Muscle of leg (tissue), 11 donors: Measurements from ENCODE around the gene CDR2. TPM values are rescaled to one million over a fixed set of nuclear protein-coding genes. Genes with fewer than 3 reads are reported as not detected.

Experiments used
- DNase-seq: peaks from one replicate; pipeline ENCODE4 v3.0.0; 2013
- H3K27ac ChIP-seq: one replicate; pipeline ENCODE4 v1.5.1; 2013; ENCODE audit warnings: mild to moderate bottlenecking, low read length, control low read depth
- H3K27me3 ChIP-seq: one replicate; pipeline ENCODE4 v1.6.1; 2013; ENCODE audit warnings: low read length; ENCODE audit not compliant: control insufficient read depth, insufficient read depth
- H3K36me3 ChIP-seq: one replicate; pipeline ENCODE4 v1.6.1; 2013; ENCODE audit warnings: low read length; ENCODE audit not compliant: control insufficient read depth, insufficient read depth
- H3K4me1 ChIP-seq: one replicate; pipeline ENCODE4 v1.6.1; 2013; ENCODE audit warnings: low read length; ENCODE audit not compliant: control insufficient read depth, insufficient read depth
- H3K4me3 ChIP-seq: one replicate; pipeline ENCODE4 v1.5.1; 2013; ENCODE audit warnings: low read length, control low read depth
- H3K9me3 ChIP-seq: replicated peaks from 2 replicates; pipeline ENCODE4 v1.6.1; 2013; ENCODE audit warnings: low read depth, low read length; ENCODE audit not compliant: control insufficient read depth
- WGBS: methylation state at CpG from one replicate; pipeline ENCODE4 v1.1.5; 2013; ENCODE audit warnings: missing lambda C conversion rate; ENCODE audit not compliant: insufficient coverage; 5-methylcytosine and 5-hydroxymethylcytosine counted together
- polyA plus RNA-seq, 8 donors: library from polyadenylated mRNA; unstranded; fragments of 120-200 nt; gene quantifications; one replicate each; pipeline versions ENCODE4 v1.2.1 to v1.2.3, GENCODE V29; 2013; ENCODE audit warnings: inconsistent platforms in 1 of 8, low replicate concordance in 1 of 8; ENCODE audit not compliant: insufficient read length in 8 of 8, insufficient read depth in 1 of 8
- total RNA-seq: library from RNA; stranded (reverse); fragments of 120-200 nt; gene quantifications from one replicate; pipeline ENCODE4 v1.2.4, GENCODE V29; 2013

CDR2 gene
- total and polyA plus RNA-seq, 9 donors, result 13.5 to 29.5 (median 16.8) TPM

- DNase-seq, result peak; percentile 100
- no peaks in the 10 kb centered on the region for H3K27me3 ChIP-seq
- WGBS, result under 1% methylated on average over 76 of the region's 76 CpGs
These were observed 77.1 kb downstream of the CDR2 start, which contains the start of gene POLR3E for GRCh38 chr16:22297114-22297870. TSS of gene POLR3E (plus strand) at chr16:22297409. CDS start at chr16:22302969, 5,560 bp downstream.

GRCh38 chr16:22296225-22297113, 78.0 kb downstream of the CDR2 start:
- Histone ChIP-seq H3K9me3 (no peaks in the 10 kb centered on the region), H3K36me3 (peaks cover 4% of the 10 kb centered on the region), H3K27ac (no peak overlapping the region), H3K4me1 (peaks cover 8% of the 10 kb centered on the region), H3K4me3 (peak overlapping the region; percentile 44), H3K27me3 (no peaks in the 10 kb centered on the region)
- 0% methylated on average over 10 of the region's 17 CpGs for WGBS
- no peak for DNase-seq

More at GRCh38 chr16:22297114-22297870, 77.1 kb downstream of the CDR2 start, which contains the start of gene POLR3E:
- H3K4me1 ChIP-seq, result peaks cover 8% of the 10 kb centered on the region
- H3K4me3 ChIP-seq, result peak within 1 kb of the TSS; percentile 96
- H3K36me3 ChIP-seq, result peaks cover 4% of the 10 kb centered on the region
- H3K27ac ChIP-seq, result peak within 1 kb of the TSS; percentile 96
- no peaks in the 10 kb centered on the region for H3K9me3 ChIP-seq

Other genes with a start within 250 kb of the CDR2 start
- gene SDR42E2, start 212.1 kb downstream of the CDR2 start, total RNA-seq, result not detected
- under 1 TPM in 5 of 8 donors, not detected in 3; 0.04 to 0.22 (median 0.07) TPM for gene SDR42E2, start 212.1 kb downstream of the CDR2 start, polyA plus RNA-seq
- 38.9 TPM for gene EEF2K, start 168.3 kb downstream of the CDR2 start, total RNA-seq
- gene EEF2K, start 168.3 kb downstream of the CDR2 start, polyA plus RNA-seq, result 10 to 100 TPM; 27.8 to 54.7 (median 38.8) TPM
- gene POLR3E, start 77.2 kb downstream of the CDR2 start, total RNA-seq, result 29.7 TPM
- 10 to 100 TPM; 30.7 to 43.4 (median 35.8) TPM for gene POLR3E, start 77.2 kb downstream of the CDR2 start, polyA plus RNA-seq
- gene NPIPB5, start 136.3 kb upstream of the CDR2 start, total RNA-seq, result 79.0 TPM
- 100 to 1,000 TPM in 3 of 8 donors, 10 to 100 TPM in 5; 18.3 to 174 (median 68.5) TPM for gene NPIPB5, start 136.3 kb upstream of the CDR2 start, polyA plus RNA-seq